Measurements from ENCODE around the gene SH2D1B. TPM values are rescaled to one million over a fixed set of nuclear protein-coding genes. Genes with fewer than 3 reads are reported as not detected.
"Not testable (repeated sequence)": the region's sequence is repeated elsewhere in the genome, so short reads cannot be mapped to it uniquely, and the experiment has no call there.

The SH2D1B gene, protein sequence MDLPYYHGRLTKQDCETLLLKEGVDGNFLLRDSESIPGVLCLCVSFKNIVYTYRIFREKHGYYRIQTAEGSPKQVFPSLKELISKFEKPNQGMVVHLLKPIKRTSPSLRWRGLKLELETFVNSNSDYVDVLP
- under 1 TPM; 0.13 to 0.40 (median 0.14) TPM for polyA plus RNA-seq (ENCODE audit: insufficient read length in 4 of 4)

DNA sequence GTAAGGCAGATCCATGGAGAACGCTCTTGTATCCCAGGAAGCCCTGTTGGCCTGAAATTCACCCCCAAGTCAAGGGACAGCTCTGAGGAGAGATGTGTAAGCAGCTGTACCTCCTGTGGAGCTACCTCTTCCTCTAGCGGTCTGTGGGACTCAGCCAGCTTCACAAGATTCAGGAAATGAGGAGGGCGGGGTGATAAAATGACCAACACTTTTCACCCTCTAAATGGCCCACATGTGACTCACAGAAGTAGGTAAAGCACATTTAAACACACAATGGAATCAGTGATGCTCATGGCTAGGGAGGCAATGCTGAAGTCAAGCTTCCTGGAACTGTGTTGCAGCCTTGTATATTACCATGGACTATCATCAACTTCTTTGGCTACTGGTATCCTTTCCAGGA, at the start of gene SH2D1B:
TSS of gene SH2D1B (minus strand) at position 135 of the 400 bp plus-strand sequence. CDS start at position 15, 120 bp downstream.
- no peak for DNase-seq (ENCODE audit: low read depth in 4 of 4, low spot score in 2 of 4)

DNA sequence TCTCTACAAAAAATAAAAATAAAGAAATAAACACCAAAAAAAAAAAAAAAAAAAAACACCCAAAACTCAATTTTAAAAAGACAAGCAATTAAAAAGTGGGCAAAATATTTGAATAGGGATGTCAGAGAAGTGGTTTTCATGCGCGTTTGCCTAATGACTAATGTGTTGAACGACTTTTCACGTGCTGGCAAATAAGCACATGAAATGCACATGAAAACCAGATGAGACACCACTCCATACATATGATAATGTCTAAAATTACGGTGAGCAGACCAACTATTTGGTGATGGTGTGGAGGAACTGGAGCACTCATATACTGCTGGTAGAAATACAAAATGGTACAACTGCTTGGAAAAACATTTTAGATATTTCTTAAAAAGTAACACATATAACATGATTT, 46.3 kb upstream of the SH2D1B start:
- no peak for DNase-seq (ENCODE audit: low read depth in 4 of 4, low spot score in 2 of 4)

DNA sequence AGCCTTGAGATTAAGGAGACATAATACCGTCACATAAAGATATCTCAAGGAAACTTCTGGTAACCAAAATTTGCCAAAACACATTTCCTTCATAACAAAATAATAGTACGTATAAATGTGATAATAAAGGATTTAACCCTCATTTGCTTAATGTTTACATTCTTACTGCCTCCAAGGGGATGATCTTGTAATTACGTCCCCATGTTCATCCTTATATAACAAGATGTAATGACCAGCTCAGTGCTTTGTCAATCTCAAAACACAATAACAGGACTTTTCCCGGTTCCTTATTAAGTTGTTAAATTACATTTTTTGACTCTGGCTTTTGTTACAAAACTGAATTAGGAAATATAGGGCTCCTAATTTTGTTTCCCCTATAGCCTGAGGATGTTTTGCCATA, 44.4 kb upstream of the SH2D1B start:
- DNase-seq (ENCODE audit: low read depth in 4 of 4, low spot score in 2 of 4) = no peak

DNA sequence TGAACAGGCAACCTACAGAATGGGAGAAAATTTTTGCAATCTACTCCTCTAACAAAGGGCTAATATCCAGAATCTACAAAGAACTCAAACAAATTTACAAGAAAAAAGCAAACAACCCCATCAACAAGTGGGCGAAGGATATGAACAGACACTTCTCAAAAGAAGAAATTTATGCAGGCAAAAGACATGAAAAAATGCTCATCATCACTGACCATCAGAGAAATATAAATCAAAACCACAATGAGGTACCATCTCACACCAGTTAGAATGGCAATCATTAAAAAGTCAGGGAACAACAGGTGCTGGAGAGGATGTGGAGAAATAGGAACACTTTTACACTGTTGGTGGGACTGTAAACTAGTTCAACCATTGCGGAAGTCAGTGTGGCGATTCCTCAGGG, 42.4 kb upstream of the SH2D1B start:
- DNase-seq (ENCODE audit: low read depth in 4 of 4, low spot score in 2 of 4) = not testable (repeated sequence)

DNA sequence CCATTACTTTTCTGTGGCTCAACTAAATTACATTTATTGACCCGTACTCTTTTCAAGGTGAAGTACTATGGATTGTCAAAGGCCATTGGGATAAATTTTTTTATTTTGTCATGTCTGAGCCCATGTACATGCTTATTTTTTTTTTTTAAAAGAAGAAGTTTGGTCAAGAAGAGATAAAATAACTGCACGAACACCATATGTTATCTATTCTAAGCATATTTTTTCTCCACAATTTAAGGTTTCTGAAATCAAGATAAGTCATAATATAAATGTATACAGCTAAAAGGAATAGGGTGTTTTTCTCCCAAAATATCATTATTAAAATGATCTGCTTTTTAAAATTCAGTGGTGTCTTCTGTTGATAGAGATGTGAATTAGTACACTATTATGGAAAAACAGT, 35.0 kb upstream of the SH2D1B start:
- DNase-seq (ENCODE audit: low read depth in 4 of 4, low spot score in 2 of 4) = no peak

DNA sequence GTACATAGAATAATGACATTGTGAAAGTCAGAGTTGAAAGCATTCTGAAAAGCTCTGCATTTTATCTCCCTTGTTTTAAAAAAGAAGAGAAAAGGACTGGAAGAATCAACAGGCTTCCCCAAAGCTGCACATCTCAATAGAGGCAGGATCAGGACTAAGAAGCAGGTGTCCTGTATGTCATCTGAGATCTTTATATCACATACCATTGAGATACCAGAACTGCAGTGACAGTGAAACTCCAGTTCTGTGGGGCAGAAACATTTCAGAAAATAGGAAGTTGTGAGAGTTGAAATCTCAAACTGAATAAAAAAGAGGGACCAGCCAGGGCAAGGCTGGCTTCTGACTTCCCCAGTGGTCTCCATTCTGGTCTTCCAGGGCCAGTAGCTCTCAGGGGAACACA, 33.0 kb upstream of the SH2D1B start:
- no peak for DNase-seq (ENCODE audit: low read depth in 4 of 4, low spot score in 2 of 4)

DNA sequence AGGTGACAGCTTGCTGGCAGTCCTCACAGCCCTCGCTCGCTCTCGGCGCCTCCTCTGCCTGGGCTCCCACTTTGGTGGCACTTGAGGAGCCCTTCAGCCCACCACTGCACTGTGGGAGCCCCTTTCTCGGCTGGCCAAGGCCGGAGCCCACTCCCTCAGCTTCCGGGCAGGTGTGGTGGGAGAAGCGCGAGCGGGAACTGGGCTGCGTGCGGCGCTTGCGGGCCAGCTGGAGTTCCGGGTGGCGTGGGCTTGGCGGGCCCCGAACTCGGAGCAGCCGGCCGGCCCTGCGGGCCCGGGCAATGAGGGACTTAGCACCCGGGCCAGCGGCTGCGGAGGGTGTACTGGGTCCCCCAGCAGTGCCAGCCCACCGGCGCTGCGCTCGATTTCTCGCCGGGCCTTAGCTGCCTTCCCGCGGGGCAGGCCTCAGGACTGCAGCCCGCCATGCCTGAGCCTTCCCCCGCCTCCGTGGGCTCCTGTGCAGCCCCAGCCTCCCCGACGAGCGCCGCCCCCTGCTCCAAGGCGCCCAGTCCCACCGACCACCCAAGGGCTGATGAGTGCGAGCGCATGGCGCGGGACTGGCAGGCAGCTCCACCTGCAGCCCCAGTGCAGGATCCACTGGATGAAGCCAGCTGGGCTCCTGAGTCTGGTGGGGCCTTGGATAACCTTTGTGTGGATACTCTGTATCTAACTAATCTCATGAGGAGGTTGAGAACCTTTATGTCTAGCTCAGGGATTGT, 21.2 kb upstream of the SH2D1B start:
- DNase-seq (ENCODE audit: low read depth in 4 of 4, low spot score in 2 of 4) = not testable (repeated sequence)

DNA sequence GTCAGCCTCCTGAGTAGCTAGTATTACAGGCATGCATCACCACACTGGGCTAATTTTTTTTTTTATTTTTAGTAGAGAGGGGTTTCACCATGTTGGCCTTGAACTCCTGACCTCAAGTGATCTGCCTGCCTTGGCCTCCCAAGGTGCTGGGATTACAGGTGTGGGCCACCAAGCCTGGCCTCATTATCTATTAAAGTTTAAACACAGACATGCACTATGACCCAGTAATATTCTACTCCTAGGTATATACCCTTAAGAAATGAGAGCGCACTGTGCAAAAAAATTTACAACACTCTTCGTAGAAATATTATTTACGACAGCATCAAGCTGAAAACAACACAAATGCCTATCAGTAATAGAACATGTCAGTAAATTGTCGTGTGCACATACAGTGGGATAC, 18.6 kb upstream of the SH2D1B start:
- no peak for DNase-seq (ENCODE audit: low read depth in 4 of 4, low spot score in 2 of 4)

DNA sequence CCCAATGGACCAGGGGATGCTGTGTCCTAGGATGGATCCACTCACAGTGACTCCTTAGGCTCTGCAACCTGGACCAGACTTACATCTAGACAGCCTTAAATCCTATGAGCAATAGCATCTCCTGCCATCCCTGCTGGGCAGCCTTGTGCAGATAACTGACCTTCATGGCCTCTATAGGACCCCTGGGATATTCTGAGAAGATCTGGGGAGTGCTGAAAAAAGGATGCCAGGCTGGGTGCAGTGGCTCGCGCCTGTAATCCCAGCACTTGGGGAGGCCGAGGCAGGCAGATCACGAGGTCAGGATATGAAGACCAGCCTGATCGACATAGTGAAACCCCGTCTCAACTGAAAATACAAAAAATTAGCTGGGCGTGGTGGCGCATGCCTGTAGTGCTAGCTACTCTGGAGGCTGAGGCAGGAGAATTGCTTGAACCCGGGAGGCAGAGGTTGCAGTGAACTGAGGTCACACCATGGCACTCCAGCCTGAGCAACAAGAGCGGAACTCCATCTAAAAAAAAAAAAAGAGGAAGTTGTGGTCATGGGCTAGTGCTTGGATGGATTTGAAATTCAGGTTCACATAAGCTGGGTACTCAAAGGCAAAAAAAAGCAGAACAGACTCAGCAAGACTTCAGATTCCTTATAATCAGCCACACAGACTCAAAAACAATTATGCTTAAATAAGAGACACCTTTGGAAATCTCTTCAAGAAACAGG, 10.9 kb upstream of the SH2D1B start:
- DNase-seq (ENCODE audit: low read depth in 4 of 4, low spot score in 2 of 4) = no peak

DNA sequence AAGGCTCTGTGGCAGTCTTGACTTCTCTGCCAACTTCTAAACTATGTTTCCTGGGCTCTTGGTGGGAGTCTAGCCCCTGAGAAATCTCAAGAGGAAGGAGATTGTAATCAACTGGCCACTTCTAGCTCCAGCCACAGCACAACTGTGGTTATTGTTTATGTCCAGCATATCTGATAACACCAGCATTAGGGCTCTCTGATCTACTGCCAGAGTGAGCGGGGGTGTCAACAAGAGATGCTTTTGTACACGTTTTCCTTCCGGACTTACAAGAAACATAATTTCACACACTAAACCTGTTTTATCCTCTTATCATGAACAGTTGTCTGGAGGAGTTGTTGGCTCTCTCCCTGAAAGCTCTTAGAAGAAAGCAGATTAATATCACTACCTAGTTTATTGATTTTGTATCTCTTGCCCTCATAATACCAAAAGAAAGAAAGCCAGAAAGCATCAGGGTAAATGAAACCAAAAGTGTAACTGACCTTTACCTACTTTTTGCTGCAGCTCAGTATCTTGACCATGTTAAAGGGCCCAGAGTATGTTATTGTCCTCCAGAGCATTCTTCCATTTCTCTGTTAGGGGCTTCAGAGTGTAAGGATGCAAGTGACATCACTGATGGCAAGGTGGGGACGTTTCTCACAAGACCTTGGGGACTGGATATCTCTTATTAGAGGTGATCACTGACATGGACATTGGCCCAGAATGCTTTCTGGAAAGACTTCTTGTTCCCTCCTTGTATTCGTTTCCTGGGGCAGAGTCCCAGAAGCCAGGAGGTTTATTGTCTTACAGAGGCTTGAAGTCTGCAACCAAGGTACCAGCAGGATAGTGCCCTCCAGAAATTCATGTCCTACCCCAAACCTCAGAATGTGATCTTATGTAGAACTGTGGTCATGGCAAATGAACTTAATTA, 9.6 kb upstream of the SH2D1B start:
- no peak for DNase-seq (ENCODE audit: low read depth in 4 of 4, low spot score in 2 of 4)

DNA sequence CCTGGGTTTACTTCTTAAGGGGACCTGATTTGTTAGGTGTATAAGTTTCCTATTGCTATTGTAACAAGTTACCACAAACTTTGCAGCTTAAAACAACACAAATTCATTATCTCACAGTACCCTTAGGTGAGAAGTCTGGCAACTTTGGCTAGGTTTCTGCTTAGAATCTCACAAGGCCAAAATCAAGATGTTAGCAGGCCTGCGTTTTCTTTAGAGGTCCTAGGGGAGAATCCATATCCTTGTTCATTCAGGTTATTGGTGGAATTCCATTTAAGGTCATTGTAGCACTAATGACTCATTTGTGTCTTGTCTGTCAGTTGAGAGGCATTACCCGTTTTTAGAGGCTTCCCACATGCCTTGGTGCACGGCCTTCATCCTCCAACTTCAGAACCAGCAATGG, 8.2 kb upstream of the SH2D1B start:
- no peak for DNase-seq (ENCODE audit: low read depth in 4 of 4, low spot score in 2 of 4)

DNA sequence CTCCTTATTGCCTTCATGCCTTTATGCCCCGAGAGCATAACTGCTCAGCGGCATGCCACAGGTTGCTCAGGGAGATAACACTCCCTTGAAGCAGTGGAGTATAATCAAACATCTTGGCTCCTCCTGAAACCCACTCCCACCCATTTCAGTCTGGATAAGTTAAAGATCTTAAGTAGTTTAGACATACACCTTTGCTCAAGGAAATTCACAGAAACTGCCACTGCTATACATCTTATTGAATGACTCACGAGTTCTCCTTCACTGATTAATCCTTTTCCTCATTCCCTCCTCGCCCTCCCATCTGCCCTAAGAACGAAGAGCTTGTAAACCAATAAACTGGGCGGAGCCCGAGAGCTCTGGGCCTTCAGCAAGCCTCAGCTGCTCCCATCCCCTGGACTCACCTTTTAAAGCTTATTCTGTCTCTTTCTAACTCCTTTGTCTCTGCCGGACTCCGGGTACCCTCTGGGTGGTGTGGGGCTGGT, 7.6 kb upstream of the SH2D1B start:
- DNase-seq (ENCODE audit: low read depth in 4 of 4, low spot score in 2 of 4) = not testable (repeated sequence)

DNA sequence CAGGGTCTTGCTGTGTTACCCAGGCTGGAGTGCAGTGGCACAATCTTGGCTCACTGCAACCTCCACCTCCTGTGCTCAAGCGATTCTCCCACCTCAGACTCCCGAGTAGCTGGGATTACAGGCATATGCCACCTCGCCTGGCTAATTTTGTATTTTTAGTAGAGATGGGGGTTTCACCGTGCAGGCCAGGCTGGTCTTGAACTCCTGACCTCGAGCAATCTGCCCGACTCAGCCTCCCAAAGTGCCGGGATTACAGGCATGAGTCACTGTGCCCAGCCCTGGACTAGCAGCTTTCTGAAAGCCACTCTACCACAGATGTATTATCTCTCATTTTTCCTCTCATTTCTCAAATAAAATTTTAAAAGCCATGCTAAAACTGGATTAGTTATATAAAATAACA, 6.6 kb upstream of the SH2D1B start:
- not testable (repeated sequence) for DNase-seq (ENCODE audit: low read depth in 4 of 4, low spot score in 2 of 4)

DNA sequence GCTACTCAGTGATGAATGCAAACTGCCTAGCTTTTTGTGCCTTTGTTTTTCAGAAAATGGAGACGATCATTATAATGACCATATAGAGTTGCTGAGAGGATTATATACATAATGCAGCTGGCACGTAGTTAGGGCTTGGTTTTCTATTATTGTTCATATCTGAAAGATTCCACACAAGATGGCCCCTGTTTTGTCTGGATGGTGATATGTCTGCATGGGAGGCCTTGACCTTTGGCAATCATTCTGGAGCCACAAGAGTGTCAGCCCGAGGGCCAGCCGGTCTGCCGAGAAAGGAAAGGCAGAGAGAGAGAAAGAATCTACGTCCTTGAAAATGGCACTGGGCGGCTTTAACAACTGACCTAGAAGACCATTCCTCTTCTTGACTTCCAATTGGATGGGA, 5.7 kb upstream of the SH2D1B start:
- no peak for DNase-seq (ENCODE audit: low read depth in 4 of 4, low spot score in 2 of 4)

DNA sequence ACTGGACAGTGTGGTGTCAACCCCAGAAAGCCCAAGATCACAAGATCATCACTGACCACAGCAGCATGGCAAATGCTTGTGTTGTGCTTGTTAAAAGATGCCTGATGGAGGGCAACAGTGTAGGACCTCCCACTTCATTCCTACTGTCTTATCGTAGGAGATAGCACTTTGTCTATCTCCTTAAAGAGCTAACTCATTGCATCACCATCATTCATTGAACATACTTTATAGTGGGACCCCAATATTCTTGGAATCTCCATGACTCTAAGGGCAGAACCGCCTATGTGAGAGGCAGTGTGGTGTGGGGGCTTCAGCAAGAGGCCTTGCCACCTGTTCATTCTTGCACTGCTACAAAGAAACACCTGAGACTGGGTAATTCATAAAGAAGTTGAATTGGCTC, 5.0 kb upstream of the SH2D1B start:
- no peak for DNase-seq (ENCODE audit: low read depth in 4 of 4, low spot score in 2 of 4)

DNA sequence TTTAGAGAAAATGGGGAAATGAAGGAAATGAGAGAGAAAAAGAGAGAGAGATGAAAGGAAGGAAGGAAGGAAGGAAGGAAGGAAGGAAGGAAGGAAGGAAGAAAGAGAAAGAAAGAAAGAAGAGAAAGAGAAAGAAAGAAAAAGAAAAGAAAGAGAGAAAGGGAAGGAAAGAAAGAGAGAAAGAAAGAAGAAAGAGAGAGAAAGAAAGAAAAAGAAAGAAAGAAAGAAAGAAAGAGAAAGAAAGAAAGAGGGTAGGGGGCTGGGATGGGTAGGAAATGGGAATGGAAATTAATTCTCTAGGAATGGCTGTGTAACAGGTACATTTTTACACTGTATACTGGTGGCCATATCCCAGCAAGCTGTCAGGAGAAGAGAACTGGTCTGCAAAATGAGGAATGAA, 4.3 kb upstream of the SH2D1B start:
- DNase-seq (ENCODE audit: low read depth in 4 of 4, low spot score in 2 of 4) = no peak

DNA sequence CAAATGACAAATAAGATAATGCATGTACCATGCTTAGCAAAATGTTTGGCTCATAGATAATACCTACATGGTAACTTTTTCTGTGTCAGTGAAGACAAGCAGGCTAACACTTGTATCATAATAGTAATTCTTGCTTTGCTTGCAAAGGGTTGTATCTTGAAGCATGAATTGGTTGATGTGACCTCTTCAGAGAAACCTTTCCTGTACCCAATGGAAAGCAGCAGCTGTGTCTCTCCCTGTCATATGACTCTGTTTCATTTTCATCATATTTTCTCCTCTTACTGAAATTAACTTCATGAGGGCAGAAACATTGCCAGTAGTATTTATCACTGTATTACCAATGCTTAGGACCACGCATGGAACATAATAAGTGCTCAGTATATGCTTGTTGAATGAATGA, 4.4 kb downstream of the SH2D1B start:
- DNase-seq (ENCODE audit: low read depth in 4 of 4, low spot score in 2 of 4) = no peak

DNA sequence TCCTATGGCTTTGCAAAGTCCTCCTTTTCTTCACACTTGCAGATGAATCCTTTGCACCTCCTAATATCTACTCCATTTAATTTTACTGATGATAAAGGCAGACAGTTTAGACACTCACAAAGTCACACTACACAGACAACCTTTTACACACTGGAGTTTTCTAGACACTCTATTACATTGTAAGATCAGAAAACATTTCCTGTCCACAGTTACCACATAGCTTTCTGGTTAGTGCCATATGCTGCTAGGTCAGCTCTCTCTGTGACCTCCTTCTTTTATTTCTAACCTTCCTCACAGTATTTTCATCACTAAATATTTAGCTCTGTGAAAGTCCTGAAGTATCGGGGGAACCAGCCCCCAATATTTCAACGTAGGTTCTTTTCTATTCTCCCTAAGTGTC, 5.1 kb downstream of the SH2D1B start:
- no peak for DNase-seq (ENCODE audit: low read depth in 4 of 4, low spot score in 2 of 4)

DNA sequence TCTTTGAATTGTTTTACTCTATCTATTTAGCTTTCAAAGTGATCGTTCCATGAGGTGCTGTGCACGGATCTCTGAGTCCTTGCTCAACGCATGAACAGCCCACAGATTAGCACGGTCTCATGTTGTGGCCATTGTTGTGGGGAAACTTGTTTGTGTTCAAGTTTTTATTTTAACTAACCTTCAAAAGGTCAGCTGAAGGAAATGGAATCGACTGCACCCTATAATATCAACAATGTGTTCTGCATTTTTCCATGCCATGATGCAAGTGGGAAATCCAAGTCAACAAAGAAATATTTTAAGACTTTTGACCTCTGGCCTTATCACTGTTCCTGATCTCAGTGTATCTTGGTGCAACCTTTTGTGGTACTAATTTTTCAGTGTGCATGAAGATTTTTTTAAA, 6.1 kb downstream of the SH2D1B start:
- no peak for DNase-seq (ENCODE audit: low read depth in 4 of 4, low spot score in 2 of 4)

DNA sequence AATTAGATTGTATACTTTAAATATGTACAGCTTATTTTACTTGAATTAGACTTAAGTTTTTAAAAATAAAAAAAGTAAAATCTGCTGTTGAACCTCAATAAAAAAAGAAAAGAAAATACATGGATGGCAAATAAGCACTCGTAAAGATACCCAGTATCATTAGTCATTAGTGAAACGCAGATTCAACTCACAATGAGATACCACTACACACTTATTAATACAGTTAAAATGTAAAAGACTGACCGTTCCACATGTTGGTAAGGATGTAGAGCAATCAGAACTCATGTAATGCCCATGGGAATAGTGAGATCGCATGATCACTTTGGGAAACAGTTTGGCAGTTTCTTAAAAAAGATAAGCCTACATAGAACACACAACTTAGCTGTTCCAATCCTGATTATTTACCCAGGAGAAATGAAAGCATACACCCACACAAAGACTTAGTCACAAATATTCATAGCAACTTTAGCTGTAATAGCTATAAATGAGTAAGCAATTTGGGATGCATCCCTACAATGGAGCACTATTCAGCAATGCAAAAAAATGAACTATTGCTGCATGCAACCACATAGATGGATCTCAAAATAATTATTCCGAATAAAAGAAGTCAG, 7.3 kb downstream of the SH2D1B start:
- DNase-seq (ENCODE audit: low read depth in 4 of 4, low spot score in 2 of 4) = no peak
